Gastrocnemius medialis (tissue), 4 donors: ENCODE results near the gene CTIF.

Source experiments
- POLR2A ChIP-seq, 2 donors: fragments of 450-650 bp; IDR thresholded peaks; one replicate each; pipeline ENCODE4 v1.6.1; 2017; ENCODE audit warnings: antibody characterized with exemption in 2 of 2, mild to moderate bottlenecking in 2 of 2, moderate library complexity in 2 of 2
- TF ChIP-seq, protein P1 (sequence below), 5 experiments: fragments of 450-650 bp in 3 of 5; fragments of 200-600 bp in 2 of 5; sonication (generic) in 2 of 5; IDR thresholded peaks in 4 of 5; conservative IDR thresholded peaks in 1 of 5; 1 replicate in 4 of 5; 2 replicates in 1 of 5; pipeline ENCODE4 v1.5.1; 2016 to 2019; ENCODE audit warnings: antibody characterized with exemption in 5 of 5, mild to moderate bottlenecking in 3 of 5, moderate library complexity in 3 of 5

DNA sequence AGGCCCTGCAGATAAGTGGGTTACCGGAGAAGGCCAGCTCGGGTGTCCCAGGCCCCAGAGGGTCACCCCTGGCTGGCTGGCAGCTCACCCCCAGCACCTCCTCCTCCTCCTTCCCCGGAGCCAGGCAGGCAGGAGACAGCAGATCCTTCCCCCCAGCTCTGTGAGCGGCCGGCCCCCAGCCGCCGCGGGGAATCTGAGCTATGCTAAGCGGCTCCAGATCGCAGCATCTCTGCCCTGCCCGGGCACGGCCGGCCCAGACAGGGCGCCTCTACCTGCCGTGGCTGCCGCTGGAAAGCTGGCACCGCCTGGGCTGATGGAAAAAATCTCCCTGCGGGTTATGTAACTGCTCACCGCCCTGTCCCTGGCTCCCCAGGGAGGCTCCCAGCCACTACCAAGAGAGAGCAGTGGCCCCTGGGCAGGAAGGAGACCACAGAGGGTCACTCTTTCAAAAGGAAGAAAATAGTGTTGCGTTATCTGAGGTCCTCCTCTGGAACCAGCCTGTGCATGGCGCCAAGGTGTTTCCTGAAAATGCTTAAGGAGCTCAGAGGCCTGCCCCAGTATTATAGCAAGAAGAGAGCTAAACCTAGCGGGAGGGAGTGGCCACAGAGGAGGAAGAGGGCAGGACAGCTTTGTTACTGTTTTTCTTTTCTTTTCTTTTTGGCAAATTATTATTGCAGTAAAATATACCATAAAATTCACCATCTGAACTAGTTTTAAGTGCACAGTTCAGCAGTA lies 233.0 kb downstream of the CTIF start:
- TF ChIP-seq POLR2A (IDR thresholded peaks at IDR 0.05): no peak
- TF ChIP-seq, protein P1, sequence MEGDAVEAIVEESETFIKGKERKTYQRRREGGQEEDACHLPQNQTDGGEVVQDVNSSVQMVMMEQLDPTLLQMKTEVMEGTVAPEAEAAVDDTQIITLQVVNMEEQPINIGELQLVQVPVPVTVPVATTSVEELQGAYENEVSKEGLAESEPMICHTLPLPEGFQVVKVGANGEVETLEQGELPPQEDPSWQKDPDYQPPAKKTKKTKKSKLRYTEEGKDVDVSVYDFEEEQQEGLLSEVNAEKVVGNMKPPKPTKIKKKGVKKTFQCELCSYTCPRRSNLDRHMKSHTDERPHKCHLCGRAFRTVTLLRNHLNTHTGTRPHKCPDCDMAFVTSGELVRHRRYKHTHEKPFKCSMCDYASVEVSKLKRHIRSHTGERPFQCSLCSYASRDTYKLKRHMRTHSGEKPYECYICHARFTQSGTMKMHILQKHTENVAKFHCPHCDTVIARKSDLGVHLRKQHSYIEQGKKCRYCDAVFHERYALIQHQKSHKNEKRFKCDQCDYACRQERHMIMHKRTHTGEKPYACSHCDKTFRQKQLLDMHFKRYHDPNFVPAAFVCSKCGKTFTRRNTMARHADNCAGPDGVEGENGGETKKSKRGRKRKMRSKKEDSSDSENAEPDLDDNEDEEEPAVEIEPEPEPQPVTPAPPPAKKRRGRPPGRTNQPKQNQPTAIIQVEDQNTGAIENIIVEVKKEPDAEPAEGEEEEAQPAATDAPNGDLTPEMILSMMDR (IDR thresholded peaks at IDR 0.05 in 4 of 5, conservative IDR thresholded peaks at IDR 0.05 in 1 of 5): peak in 1 of 5 experiments; percentile 9
